Naive thymus-derived CD4-positive, alpha-beta T cell (primary cell): ENCODE results near the gene DDX50. TPM values are rescaled to one million over a fixed set of nuclear protein-coding genes. Genes with fewer than 3 reads are reported as not detected.

Experiments
- ATAC-seq: fragments of 150-1000 bp; cut with Tn5 transposase; 2 replicates; pipeline ENCODE4 v1.10.0; 2021; ENCODE audit warnings: mild to moderate bottlenecking, moderate library complexity
- CTCF ChIA-PET: fragments of 350-600 bp; sonication (Branson Sonifier 250); formaldehyde crosslinking; loops from one replicate; lab custom pipeline; 2021; ENCODE audit warnings: antibody characterized with exemption; lab: Charles Lee
- POLR2A ChIA-PET: fragments of 350-600 bp; sonication (Branson Sonifier 250); formaldehyde crosslinking; loops from one replicate; lab custom pipeline; 2021; ENCODE audit warnings: antibody characterized with exemption, inconsistent platforms; lab: Charles Lee
- DNase-seq, 9 donors: peaks; one replicate each; pipeline versions ENCODE4 v3.0.0 to v3.0.0-alpha.2; 2020 to 2022; ENCODE audit warnings: mixed read lengths in 1 of 9
- H3K27ac ChIP-seq: one replicate; pipeline ENCODE4 v1.7.0; 2013; ENCODE audit warnings: mild to moderate bottlenecking, low read depth, low read length, moderate library complexity
- H3K27me3 ChIP-seq, 2 donors: one replicate each; pipeline ENCODE4 v1.7.0; 2013; ENCODE audit warnings: low read length in 2 of 2, mild to moderate bottlenecking in 2 of 2, moderate library complexity in 2 of 2; ENCODE audit not compliant: control insufficient read depth in 2 of 2, insufficient read depth in 2 of 2
- H3K36me3 ChIP-seq, 3 experiments: 1 replicate in 2 of 3; 2 replicates in 1 of 3; pipeline ENCODE4 v1.7.0; 2013; ENCODE audit warnings: low read length in 3 of 3, mild to moderate bottlenecking in 3 of 3, moderate library complexity in 1 of 3; ENCODE audit not compliant: insufficient read depth in 3 of 3, control insufficient read depth in 2 of 3
- H3K4me1 ChIP-seq, 2 donors: one replicate each; pipeline ENCODE4 v1.7.0; 2013; ENCODE audit warnings: low read length in 2 of 2, mild to moderate bottlenecking in 2 of 2, moderate library complexity in 1 of 2; ENCODE audit not compliant: control insufficient read depth in 2 of 2, insufficient read depth in 2 of 2
- H3K4me3 ChIP-seq: 2 replicates; pipeline ENCODE4 v1.7.0; 2013; ENCODE audit warnings: mild to moderate bottlenecking, low read length
- H3K9me3 ChIP-seq, 3 experiments: 1 replicate in 2 of 3; 2 replicates in 1 of 3; pipeline ENCODE4 v1.7.0; 2013; ENCODE audit warnings: low read length in 3 of 3; ENCODE audit not compliant: control insufficient read depth in 2 of 3
- H3K27ac Mint-ChIP-seq, 9 donors: one replicate each; pipeline ENCODE4 v1.8.0; 2020 to 2022; ENCODE audit warnings: mixed read lengths in 9 of 9, mild to moderate bottlenecking in 8 of 9, moderate library complexity in 5 of 9, inconsistent platforms in 2 of 9
- H3K27me3 Mint-ChIP-seq, 5 donors: one replicate each; pipeline ENCODE4 v1.8.0; 2021 to 2022; ENCODE audit warnings: mixed read lengths in 5 of 5, mild to moderate bottlenecking in 1 of 5
- H3K36me3 Mint-ChIP-seq, 5 donors: one replicate each; pipeline ENCODE4 v1.8.0; 2020 to 2022; ENCODE audit warnings: mixed read lengths in 5 of 5, mild to moderate bottlenecking in 3 of 5, inconsistent platforms in 1 of 5
- H3K4me1 Mint-ChIP-seq, 7 donors: one replicate each; pipeline ENCODE4 v1.8.0; 2020 to 2022; ENCODE audit warnings: mixed read lengths in 7 of 7, mild to moderate bottlenecking in 3 of 7, inconsistent platforms in 1 of 7
- H3K4me3 Mint-ChIP-seq, 10 donors: one replicate each; pipeline ENCODE4 v1.8.0; 2020 to 2022; ENCODE audit warnings: mild to moderate bottlenecking in 10 of 10, mixed read lengths in 10 of 10, moderate library complexity in 6 of 10, inconsistent platforms in 2 of 10
- H3K9me3 Mint-ChIP-seq, 11 donors: one replicate each; pipeline ENCODE4 v1.8.0; 2020 to 2022; ENCODE audit warnings: mixed read lengths in 11 of 11, mild to moderate bottlenecking in 4 of 11, inconsistent platforms in 1 of 11, moderate library complexity in 1 of 11
- intact Hi-C, 2 donors: fragments of 100-400 bp; cut with micrococcal nuclease; formaldehyde crosslinking; loops; one replicate each; pipeline ENCODE4 v1.15.1; 2023
- polyA plus RNA-seq, 2 donors: library from polyadenylated mRNA; unstranded; fragments of 300-500 nt; fragmentation: Illumina TruSeq; gene quantifications; one replicate each; pipeline ENCODE4 v1.2.3, GENCODE V29; 2021
- total RNA-seq, 6 experiments: library from RNA in 5 of 6; stranded (reverse) in 5 of 6; gene quantifications; 1 replicate in 5 of 6; 2 replicates in 1 of 6; pipeline ENCODE4 v1.2.3 and lab custom pipeline; 2021 to 2026

Gene DDX50
- total and polyA plus RNA-seq, 7 experiments from 2014 or later, result 28.3 to 49.3 (median 41.6) TPM

DNA sequence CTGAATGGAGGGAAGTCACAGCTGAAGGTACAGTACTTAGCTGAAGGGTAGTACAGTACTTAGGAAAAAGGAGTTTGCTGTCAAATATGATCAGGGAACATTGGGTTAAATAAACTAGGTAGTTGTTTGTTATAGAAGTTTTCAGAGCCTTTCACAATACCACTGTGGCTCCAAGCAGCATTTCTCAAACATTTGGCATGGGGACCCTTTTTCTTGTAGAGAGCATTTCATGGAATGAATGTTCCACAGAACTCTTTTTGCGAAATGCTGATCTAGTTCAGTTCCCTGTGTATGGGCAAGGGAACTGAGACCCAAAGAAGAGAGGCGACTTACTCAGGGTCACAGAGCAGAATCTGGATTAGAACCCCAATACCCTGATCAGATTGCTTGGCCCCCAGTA lies 31.5 kb upstream of the DDX50 start:
- H3K27ac ChIP-seq, result no peak overlapping the region
- H3K4me1 ChIP-seq, result no peaks in the 10 kb centered on the region
- H3K4me3 Mint-ChIP-seq, result no peak overlapping the region
- H3K9me3 Mint-ChIP-seq, result peaks cover 0 to 13% (median 0%) of the 10 kb centered on the region in 11 donors
- H3K27me3 Mint-ChIP-seq, result no peaks in the 10 kb centered on the region
- H3K27ac Mint-ChIP-seq, result peak overlapping the region in 3 of 9 donors; percentile 6 to 79 (median 18)
- H3K9me3 ChIP-seq, result no peaks in the 10 kb centered on the region
- DNase-seq, result no peak
- no peak overlapping the region for H3K4me3 ChIP-seq
- no peaks in the 10 kb centered on the region for H3K36me3 ChIP-seq
- no peaks in the 10 kb centered on the region for H3K27me3 ChIP-seq
- ChIA-PET CTCF (no interaction called here), POLR2A (no interaction called here)
- intact Hi-C loops, result no loop called here
- no peak for ATAC-seq
- H3K4me1 Mint-ChIP-seq, result peaks cover 4 to 13% (median 7%) of the 10 kb centered on the region in 7 donors
- peaks cover 0 to 7% (median 6%) of the 10 kb centered on the region in 5 donors for H3K36me3 Mint-ChIP-seq

DNA sequence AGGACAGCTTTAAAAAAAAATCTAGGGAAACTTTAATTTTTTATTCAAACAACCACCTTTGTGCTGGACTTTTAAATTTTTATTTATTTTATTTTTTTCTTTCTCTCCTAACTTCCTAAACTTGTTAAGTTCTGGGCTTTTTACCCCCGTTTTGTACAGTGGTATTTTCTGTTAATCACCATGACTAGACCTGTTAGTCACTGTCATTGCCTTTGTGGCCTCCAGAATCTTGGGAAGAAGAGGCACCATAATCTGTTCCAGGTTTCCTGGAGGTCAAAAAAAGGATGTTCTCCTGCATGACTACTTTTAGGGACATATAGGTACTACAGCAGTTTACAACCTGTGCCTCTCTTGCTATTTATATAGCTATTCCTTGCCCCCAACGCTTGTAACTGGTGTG lies 31.1 kb upstream of the DDX50 start:
- Histone ChIP-seq H3K9me3 (no peaks in the 10 kb centered on the region), H3K4me3 (no peak overlapping the region), H3K36me3 (no peaks in the 10 kb centered on the region), H3K4me1 (no peaks in the 10 kb centered on the region), H3K27me3 (no peaks in the 10 kb centered on the region), H3K27ac (no peak overlapping the region)
- ChIA-PET CTCF (no interaction called here), POLR2A (no interaction called here)
- no peaks in the 10 kb centered on the region for H3K27me3 Mint-ChIP-seq
- H3K27ac Mint-ChIP-seq, result peak overlapping the region in 4 of 9 donors; percentile 12 to 64 (median 30)
- H3K36me3 Mint-ChIP-seq, result peaks cover 0 to 7% (median 5%) of the 10 kb centered on the region in 5 donors
- H3K9me3 Mint-ChIP-seq, result peaks cover 0 to 13% (median 0%) of the 10 kb centered on the region in 11 donors
- no peak for ATAC-seq
- peaks cover 4 to 13% (median 7%) of the 10 kb centered on the region in 7 donors for H3K4me1 Mint-ChIP-seq
- no peak for DNase-seq
- no peak overlapping the region for H3K4me3 Mint-ChIP-seq
- intact Hi-C loops, result no loop called here

DNA sequence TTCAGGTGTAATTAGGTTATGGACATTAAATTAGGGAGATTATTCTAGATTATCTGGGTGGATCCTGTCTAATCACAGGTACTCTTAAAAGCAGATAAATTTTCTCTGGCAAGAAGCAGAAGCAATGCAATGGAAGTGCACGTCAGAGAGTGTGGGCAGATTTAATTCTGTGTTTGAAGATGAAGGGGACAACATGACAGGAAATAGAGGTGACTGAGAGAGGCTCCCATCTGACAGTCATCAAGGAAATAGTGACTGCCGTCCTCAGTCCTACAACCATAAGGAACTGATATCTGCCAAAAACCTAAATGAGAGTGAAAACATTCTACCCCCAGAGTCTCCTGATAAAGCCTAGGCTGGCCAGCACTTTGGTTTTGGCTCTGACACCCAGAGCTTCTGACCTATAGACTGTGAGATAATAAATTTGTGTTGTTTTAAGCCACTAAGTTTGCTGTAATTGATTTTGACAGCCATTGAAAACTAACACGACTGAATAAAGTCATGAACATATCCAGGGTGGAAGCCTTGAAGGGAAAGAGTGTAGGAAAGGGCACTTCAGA lies 30.5 kb upstream of the DDX50 start:
- H3K4me3 Mint-ChIP-seq, result no peak overlapping the region
- no peaks in the 10 kb centered on the region for H3K27me3 ChIP-seq
- H3K36me3 Mint-ChIP-seq, result peaks cover 0 to 7% (median 5%) of the 10 kb centered on the region in 5 donors
- no peak overlapping the region for H3K4me3 ChIP-seq
- H3K27ac ChIP-seq, result no peak overlapping the region
- intact Hi-C loops, result no loop called here
- peaks cover 0 to 13% (median 0%) of the 10 kb centered on the region in 11 donors for H3K9me3 Mint-ChIP-seq
- H3K9me3 ChIP-seq, result no peaks in the 10 kb centered on the region
- no peaks in the 10 kb centered on the region for H3K36me3 ChIP-seq
- DNase-seq (peak in 7 of 9 donors; percentile 2 to 50 (median 22)), ATAC-seq (peak; percentile 65)
- ChIA-PET POLR2A (no interaction called here), CTCF (no interaction called here)
- H3K27ac Mint-ChIP-seq, result peak overlapping the region in 5 of 9 donors; percentile 12 to 64 (median 37)
- H3K4me1 Mint-ChIP-seq, result peaks cover 4 to 13% (median 7%) of the 10 kb centered on the region in 7 donors
- no peaks in the 10 kb centered on the region for H3K4me1 ChIP-seq
- no peaks in the 10 kb centered on the region for H3K27me3 Mint-ChIP-seq

DNA sequence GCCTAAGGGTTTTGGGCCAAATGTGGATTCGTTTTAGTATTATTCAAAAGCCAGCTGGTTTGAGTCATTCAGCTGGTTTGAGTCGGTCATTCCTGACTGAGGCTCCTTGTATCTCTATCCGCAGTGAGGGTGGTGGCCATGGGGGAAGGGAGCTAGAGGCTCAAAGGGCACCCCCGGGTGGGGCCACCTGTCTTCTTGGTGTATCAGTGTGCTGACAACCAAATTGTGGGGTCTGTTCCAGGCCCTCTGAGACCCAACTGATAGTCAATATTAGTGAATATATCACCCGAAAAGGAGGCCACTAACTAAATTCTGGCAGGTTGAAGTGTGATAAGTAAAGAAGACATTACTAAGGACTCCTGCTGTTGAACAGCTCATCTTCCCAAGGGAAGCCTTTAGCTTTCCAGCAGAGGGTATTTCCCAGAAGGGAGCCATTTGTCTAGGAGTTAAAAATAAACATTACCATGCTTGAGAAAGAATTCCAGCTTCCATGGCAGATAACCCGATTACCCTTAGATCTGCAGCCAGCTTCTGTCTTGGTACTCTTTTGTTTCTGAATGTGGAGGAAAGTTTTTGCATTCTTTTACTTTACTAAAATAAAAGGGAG lies 29.9 kb upstream of the DDX50 start:
- H3K4me3 Mint-ChIP-seq, result no peak overlapping the region
- peaks cover 4 to 13% (median 7%) of the 10 kb centered on the region in 7 donors for H3K4me1 Mint-ChIP-seq
- peaks cover 0 to 7% (median 5%) of the 10 kb centered on the region in 5 donors for H3K36me3 Mint-ChIP-seq
- H3K27me3 ChIP-seq, result no peaks in the 10 kb centered on the region
- peak overlapping the region in 3 of 9 donors; percentile 12 to 57 (median 45) for H3K27ac Mint-ChIP-seq
- no peaks in the 10 kb centered on the region for H3K27me3 Mint-ChIP-seq
- H3K4me3 ChIP-seq, result no peak overlapping the region
- no peak for ATAC-seq
- intact Hi-C loops, result no loop called here
- POLR2A ChIA-PET, result no interaction called here
- no peaks in the 10 kb centered on the region for H3K36me3 ChIP-seq
- CTCF ChIA-PET, result no interaction called here
- H3K9me3 ChIP-seq, result no peaks in the 10 kb centered on the region
- no peaks in the 10 kb centered on the region for H3K4me1 ChIP-seq
- DNase-seq, result no peak
- no peak overlapping the region for H3K27ac ChIP-seq
- peaks cover 0 to 13% (median 0%) of the 10 kb centered on the region in 11 donors for H3K9me3 Mint-ChIP-seq

- Histone ChIP-seq H3K27me3 (no peaks in the 10 kb centered on the region), H3K27ac (no peak overlapping the region), H3K9me3 (no peaks in the 10 kb centered on the region), H3K36me3 (no peaks in the 10 kb centered on the region), H3K4me3 (no peak overlapping the region), H3K4me1 (no peaks in the 10 kb centered on the region)
- ATAC-seq, result no peak
- DNase-seq, result no peak
- Mint-ChIP-seq H3K4me1 (peaks cover 0 to 13% (median 7%) of the 10 kb centered on the region in 7 donors), H3K36me3 (peaks cover 0 to 7% (median 5%) of the 10 kb centered on the region in 5 donors), H3K27ac (peak overlapping the region in 2 of 9 donors; percentile 45 to 57), H3K4me3 (no peak overlapping the region), H3K9me3 (peaks cover 0 to 13% (median 0%) of the 10 kb centered on the region in 11 donors), H3K27me3 (no peaks in the 10 kb centered on the region)
- intact Hi-C loops, result no loop called here
- CTCF ChIA-PET, result no interaction called here
- POLR2A ChIA-PET, result no interaction called here
Measured at GRCh38 chr10:68871731-68872342, 29.3 kb upstream of the DDX50 start.

- H3K4me1 Mint-ChIP-seq, result no peaks in the 10 kb centered on the region
- no peak overlapping the region for H3K4me3 ChIP-seq
- intact Hi-C loops, result no loop called here
- no peak overlapping the region for H3K27ac Mint-ChIP-seq
- peaks cover 0 to 2% (median 0%) of the 10 kb centered on the region in 11 donors for H3K9me3 Mint-ChIP-seq
- POLR2A ChIA-PET, result no interaction called here
- ATAC-seq (no peak), DNase-seq (no peak)
- no peak overlapping the region for H3K4me3 Mint-ChIP-seq
- CTCF ChIA-PET, result interaction anchor here (0.6 kb wide), 1 partner anchor 258 kb away, joined by 3 read pairs; no protein-coding TSS in a partner anchor
- no peaks in the 10 kb centered on the region for H3K36me3 Mint-ChIP-seq
- no peaks in the 10 kb centered on the region for H3K9me3 ChIP-seq
- no peaks in the 10 kb centered on the region for H3K4me1 ChIP-seq
- no peaks in the 10 kb centered on the region for H3K27me3 ChIP-seq
- no peak overlapping the region for H3K27ac ChIP-seq
- no peaks in the 10 kb centered on the region for H3K36me3 ChIP-seq
- peaks cover 0 to 17% (median 0%) of the 10 kb centered on the region in 5 donors for H3K27me3 Mint-ChIP-seq
Measured at GRCh38 chr10:68876246-68877138, 24.6 kb upstream of the DDX50 start.
